ENCODE measurements around the gene BAIAP2.

DNA sequence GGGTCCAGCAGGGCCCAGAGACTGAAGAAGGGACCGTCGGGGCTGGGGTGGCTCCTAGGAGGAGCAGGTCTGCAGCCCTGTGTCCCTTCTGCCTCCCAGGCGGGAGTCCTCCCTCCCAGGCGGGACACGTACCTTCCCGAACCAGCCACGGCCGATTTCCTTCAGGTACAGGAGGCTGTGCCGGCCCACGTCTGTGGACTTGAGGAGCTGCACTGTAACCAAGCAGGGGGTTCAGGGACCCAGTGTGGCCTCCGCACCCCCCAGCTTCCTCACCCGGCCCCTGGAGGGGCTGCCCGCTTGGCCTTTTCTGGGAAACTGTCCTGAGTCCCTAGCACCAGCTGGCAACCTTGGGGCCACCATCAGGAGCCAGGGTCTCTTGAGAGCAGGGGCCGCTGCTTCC, 93.4 kb downstream of the BAIAP2 start:
- no peak for TF ChIP-seq ZFP30 (CRISPR knock-in tag; IDR thresholded peaks at IDR 0.05)
- no peak for TF ChIP-seq ZNF565 (CRISPR knock-in tag; conservative IDR thresholded peaks at IDR 0.05; ENCODE audit: low read depth)
- TF ChIP-seq, protein P1, sequence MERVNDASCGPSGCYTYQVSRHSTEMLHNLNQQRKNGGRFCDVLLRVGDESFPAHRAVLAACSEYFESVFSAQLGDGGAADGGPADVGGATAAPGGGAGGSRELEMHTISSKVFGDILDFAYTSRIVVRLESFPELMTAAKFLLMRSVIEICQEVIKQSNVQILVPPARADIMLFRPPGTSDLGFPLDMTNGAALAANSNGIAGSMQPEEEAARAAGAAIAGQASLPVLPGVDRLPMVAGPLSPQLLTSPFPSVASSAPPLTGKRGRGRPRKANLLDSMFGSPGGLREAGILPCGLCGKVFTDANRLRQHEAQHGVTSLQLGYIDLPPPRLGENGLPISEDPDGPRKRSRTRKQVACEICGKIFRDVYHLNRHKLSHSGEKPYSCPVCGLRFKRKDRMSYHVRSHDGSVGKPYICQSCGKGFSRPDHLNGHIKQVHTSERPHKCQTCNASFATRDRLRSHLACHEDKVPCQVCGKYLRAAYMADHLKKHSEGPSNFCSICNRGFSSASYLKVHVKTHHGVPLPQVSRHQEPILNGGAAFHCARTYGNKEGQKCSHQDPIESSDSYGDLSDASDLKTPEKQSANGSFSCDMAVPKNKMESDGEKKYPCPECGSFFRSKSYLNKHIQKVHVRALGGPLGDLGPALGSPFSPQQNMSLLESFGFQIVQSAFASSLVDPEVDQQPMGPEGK (CRISPR knock-in tag; IDR thresholded peaks at IDR 0.05; ENCODE audit: borderline replicate concordance): no peak
- TF ChIP-seq ZC3H10 (CRISPR knock-in tag; IDR thresholded peaks at IDR 0.05): no peak
- TF ChIP-seq OSR1 (CRISPR knock-in tag; IDR thresholded peaks at IDR 0.05): no peak
- no peak for TF ChIP-seq TOX (CRISPR knock-in tag; IDR thresholded peaks at IDR 0.05; ENCODE audit: borderline replicate concordance)
- no peak for TF ChIP-seq ZNF70 (CRISPR knock-in tag; IDR thresholded peaks at IDR 0.05)
- TF ChIP-seq RARB (CRISPR knock-in tag; IDR thresholded peaks at IDR 0.05): no peak
